HCT116 (cell line): ENCODE data around the gene GARIN5A. TPM values are rescaled to one million over a fixed set of nuclear protein-coding genes. Genes with fewer than 3 reads are reported as not detected.

Source experiments
- ATAC-seq: fragments of 200-7000 bp; cut with Tn5 transposase; 2 replicates; pipeline ENCODE4 v1.9.1; 2020; ENCODE audit warnings: mild to moderate bottlenecking, moderate library complexity
- BruUV-seq: library from RNA; stranded (reverse); fragments of 400-500 nt; replicated peaks from 2 replicates; lab custom pipeline; 2021; lab: Mats Ljungman, UMichigan
- CTCF ChIA-PET: fragments of 300-600 bp; sonication (Branson Sonifier 250); formaldehyde crosslinking; loops from one replicate; lab custom pipeline; 2021; ENCODE audit warnings: antibody characterized with exemption; lab: Charles Lee
- POLR2A ChIA-PET: fragments of 300-600, 350-600 bp; sonication (Branson Sonifier 250); formaldehyde crosslinking; loops from one replicate; lab custom pipeline; 2021; ENCODE audit warnings: antibody characterized with exemption; lab: Charles Lee
- RAD21 ChIA-PET, 2 experiments: fragments of 300-600 bp; sonication (Branson Sonifier 250); formaldehyde crosslinking; loops; one replicate each; lab custom pipeline; 2023; ENCODE audit warnings: low total read pairs in 2 of 2; ENCODE audit not compliant: uncharacterized antibody in 2 of 2, unreplicated experiment in 2 of 2, low non-redundant PET in 1 of 2; lab: Charles Lee
- DNase-seq: peaks from one replicate; pipeline ENCODE4 v3.0.0-alpha.2; 2010; ENCODE audit warnings: low read depth, low spot score
- H2AFZ ChIP-seq: fragments of 200-600 bp; shearing (Covaris generic), sonication (generic); 2 replicates; pipeline ENCODE4 v1.6.1; 2017; ENCODE audit warnings: low read depth, mixed run types, mixed read lengths, antibody characterized with exemption, low read length; ENCODE audit not compliant: poor library complexity, severe bottlenecking
- H3K27ac ChIP-seq: 2 replicates; pipeline ENCODE4 v1.5.1; 2012; ENCODE audit warnings: low read depth, low read length
- H3K27me3 ChIP-seq: fragments of 200-600 bp; sonication (generic); 2 replicates; pipeline ENCODE4 v1.6.1; 2016; ENCODE audit warnings: mixed run types, low read length, mixed read lengths; ENCODE audit not compliant: insufficient read depth
- H3K36me3 ChIP-seq, 2 experiments: fragments of 200-500 bp in 1 of 2; fragments of 200-600 bp in 1 of 2; sonication (Bioruptor generic) in 1 of 2; sonication (generic) in 1 of 2; 2 replicates each; pipeline versions ENCODE4 v1.5.1 to v1.6.1; 2014 to 2016; ENCODE audit warnings: low read length in 2 of 2, inconsistent platforms in 1 of 2, mixed read lengths in 1 of 2, mixed run types in 1 of 2; ENCODE audit not compliant: insufficient read depth in 2 of 2, control insufficient read depth in 1 of 2
- H3K4me1 ChIP-seq, 2 experiments: fragments of 200-600 bp in 1 of 2; sonication (generic) in 1 of 2; 2 replicates each; pipeline versions ENCODE4 v1.5.1 to v1.6.1; 2012 to 2017; ENCODE audit warnings: low read length in 2 of 2, inconsistent platforms in 1 of 2, mild to moderate bottlenecking in 1 of 2, mixed read lengths in 1 of 2, mixed run types in 1 of 2, moderate library complexity in 1 of 2; ENCODE audit not compliant: insufficient read depth in 2 of 2, control insufficient read depth in 1 of 2
- H3K4me2 ChIP-seq: fragments of 200-600 bp; sonication (generic); 2 replicates; pipeline ENCODE4 v1.6.1; 2017; ENCODE audit warnings: mixed run types, low read length, mixed read lengths
- H3K4me3 ChIP-seq, 2 experiments: fragments of 200-600 bp in 1 of 2; sonication (generic) in 1 of 2; replicated peaks in 1 of 2; 2 replicates each; pipeline ENCODE4 v1.5.1; 2011 to 2016; ENCODE audit warnings: low read length in 2 of 2, control low read depth in 1 of 2, low read depth in 1 of 2, mild to moderate bottlenecking in 1 of 2, mixed read lengths in 1 of 2, mixed run types in 1 of 2
- H3K79me2 ChIP-seq: fragments of 200-600 bp; sonication (generic); 2 replicates; pipeline ENCODE4 v1.6.1; 2017; ENCODE audit warnings: mild to moderate bottlenecking, mixed run types, low read length, moderate library complexity, mixed read lengths; ENCODE audit not compliant: insufficient read depth
- H3K9ac ChIP-seq: fragments of 200-600 bp; sonication (generic); 2 replicates; pipeline ENCODE4 v1.6.1; 2016; ENCODE audit warnings: low read length, mixed read lengths
- H3K9me2 ChIP-seq: fragments of 200-600 bp; sonication (generic), shearing (Covaris generic); 2 replicates; pipeline ENCODE4 v1.6.1; 2017; ENCODE audit warnings: mixed run types, mild to moderate bottlenecking, moderate library complexity; ENCODE audit not compliant: insufficient read depth
- H3K9me3 ChIP-seq, 2 experiments: fragments of 200-500 bp in 1 of 2; fragments of 200-600 bp in 1 of 2; sonication (Bioruptor generic) in 1 of 2; sonication (generic) in 1 of 2; 2 replicates each; pipeline ENCODE4 v1.6.1; 2014 to 2017; ENCODE audit warnings: low read length in 2 of 2, mixed read lengths in 2 of 2, inconsistent platforms in 1 of 2, low read depth in 1 of 2, mild to moderate bottlenecking in 1 of 2, mixed run types in 1 of 2, moderate library complexity in 1 of 2; ENCODE audit not compliant: control insufficient read depth in 1 of 2, insufficient read depth in 1 of 2
- H4K20me1 ChIP-seq: fragments of 200-600 bp; sonication (generic), shearing (Covaris generic); 2 replicates; pipeline ENCODE4 v1.6.1; 2017; ENCODE audit warnings: mixed run types, mild to moderate bottlenecking, moderate library complexity; ENCODE audit not compliant: insufficient read depth
- CBX3 ChIP-seq: IDR thresholded peaks from 2 replicates; pipeline ENCODE4 v1.6.1; 2012; ENCODE audit warnings: low read depth
- CTCF ChIP-seq, 3 experiments: fragments of 200-600 bp in 1 of 3; sonication (generic) in 1 of 3; IDR thresholded peaks in 2 of 3; conservative IDR thresholded peaks in 1 of 3; 2 replicates each; pipeline ENCODE4 v1.5.1; 2012 to 2017; ENCODE audit warnings: low read depth in 2 of 3, low read length in 2 of 3, antibody characterized with exemption in 1 of 3, borderline replicate concordance in 1 of 3, control low read depth in 1 of 3, mild to moderate bottlenecking in 1 of 3, mixed read lengths in 1 of 3, mixed run types in 1 of 3, moderate library complexity in 1 of 3; ENCODE audit not compliant: insufficient read depth in 1 of 3
- EGR1 ChIP-seq: IDR thresholded peaks from 2 replicates; pipeline ENCODE4 v1.6.1; 2012; ENCODE audit warnings: low read depth
- ELF1 ChIP-seq: IDR thresholded peaks from 2 replicates; pipeline ENCODE4 v1.6.1; 2012; ENCODE audit warnings: low read depth, borderline replicate concordance
- EZH2 ChIP-seq: fragments of 200-600 bp; sonication (generic); IDR thresholded peaks from 2 replicates; pipeline ENCODE4 v1.6.1; 2017; ENCODE audit warnings: antibody characterized with exemption, mixed run types
- FOSL1 ChIP-seq: IDR thresholded peaks from 2 replicates; pipeline ENCODE4 v1.6.1; 2012; ENCODE audit warnings: low read depth
- JUND ChIP-seq: IDR thresholded peaks from 2 replicates; pipeline ENCODE4 v1.6.1; 2012
- MAX ChIP-seq: IDR thresholded peaks from 2 replicates; pipeline ENCODE4 v1.6.1; 2012
- YY1 ChIP-seq: IDR thresholded peaks from 2 replicates; pipeline ENCODE4 v1.6.1; 2011; ENCODE audit warnings: low read length, low read depth, moderate library complexity, mild to moderate bottlenecking; ENCODE audit not compliant: insufficient replicate concordance; ENCODE audit errors: extremely low read depth
- intact Hi-C: fragments of 100-400 bp; cut with micrococcal nuclease; formaldehyde crosslinking; loops from 2 replicates; pipeline ENCODE4 v1.10.0; 2022
- total RNA-seq: library from RNA; stranded (reverse); gene quantifications from one replicate; pipeline ENCODE4 v1.2.1, GENCODE V29; 2021; ENCODE audit not compliant: unreplicated experiment

GARIN5A gene
- total RNA-seq, 1 experiment from 2014 or later = 12.2 TPM

- no peak for TF ChIP-seq MAX
- no peak for TF ChIP-seq CBX3
- TF ChIP-seq FOSL1 = no peak
Observed at GRCh38 chr19:50515168-50515561, 38.5 kb upstream of the GARIN5A start (continued).

- Histone ChIP-seq H3K9me2 (no peaks in the 10 kb centered on the region), H2AFZ (no peak overlapping the region), H3K9ac (no peak overlapping the region), H3K4me1 (peaks cover 3 to 15% of the 10 kb centered on the region in 2 experiments; a peak in 3 of 4 replicates), H3K79me2 (peaks cover 8% of the 10 kb centered on the region; the same call in 1 of the 2 replicates), H3K4me2 (no peak overlapping the region), H4K20me1 (no peaks in the 10 kb centered on the region), H3K4me3 (no peak overlapping the region), H3K9me3 (no peaks in the 10 kb centered on the region), H3K27me3 (no peaks in the 10 kb centered on the region), H3K27ac (no peak overlapping the region), H3K36me3 (no peaks in the 10 kb centered on the region)
- no TSS peak for BruUV-seq
- no peak for TF ChIP-seq MAX
- TF ChIP-seq YY1 = no peak
- TF ChIP-seq EGR1 = no peak
- no peak for TF ChIP-seq CTCF (IDR thresholded peaks at IDR 0.05 in 2 of 3, conservative IDR thresholded peaks at IDR 0.05 in 1 of 3; ENCODE audit: borderline replicate concordance in 1 of 3, insufficient read depth in 1 of 3, low read depth in 2 of 3, low read length in 2 of 3)
- TF ChIP-seq EZH2 = no peak
- TF ChIP-seq ELF1 = no peak
- TF ChIP-seq JUND = no peak
- ChIA-PET RAD21 (no interaction called here), CTCF (no interaction called here), POLR2A (no interaction called here)
- intact Hi-C loops = no loop called here
- no peak for DNase-seq
- ATAC-seq = no peak
Observed at GRCh38 chr19:50514346-50515167, 37.9 kb upstream of the GARIN5A start.
